ELF-1 (cell line): ENCODE measurements around the gene SUN2.
A peak's percentile ranks its signal among the peaks of the same experiment; 100 is the strongest.

Experiments
- DNase-seq: peaks from one replicate; pipeline ENCODE4 v3.0.0-alpha.2; 2016; ENCODE audit warnings: low read depth, low spot score

The SUN2 gene

DNA sequence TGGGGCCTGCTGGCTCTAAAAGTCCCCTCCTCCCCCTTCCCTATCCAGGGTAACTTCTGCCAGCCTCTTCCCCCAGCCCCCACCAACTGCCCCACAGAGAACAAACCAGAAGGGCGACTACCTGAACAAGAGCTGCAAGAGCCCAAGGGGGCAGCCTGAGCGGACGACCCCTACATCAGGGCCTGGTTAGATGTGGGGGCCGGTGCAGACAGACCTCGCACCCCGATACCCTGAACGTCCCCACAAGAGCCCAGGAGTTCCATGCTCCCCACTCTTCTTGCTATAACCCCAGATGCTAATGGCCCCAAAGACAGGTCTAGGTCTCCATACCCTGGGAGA lies 20.7 kb downstream of the SUN2 start:
- DNase-seq = no peak

GRCh38 chr22:38734421-38735100 lies 21.2 kb downstream of the SUN2 start:
- DNase-seq = no peak

- DNase-seq = no peak
These were observed 21.9 kb downstream of the SUN2 start for GRCh38 chr22:38733724-38734381.

DNA sequence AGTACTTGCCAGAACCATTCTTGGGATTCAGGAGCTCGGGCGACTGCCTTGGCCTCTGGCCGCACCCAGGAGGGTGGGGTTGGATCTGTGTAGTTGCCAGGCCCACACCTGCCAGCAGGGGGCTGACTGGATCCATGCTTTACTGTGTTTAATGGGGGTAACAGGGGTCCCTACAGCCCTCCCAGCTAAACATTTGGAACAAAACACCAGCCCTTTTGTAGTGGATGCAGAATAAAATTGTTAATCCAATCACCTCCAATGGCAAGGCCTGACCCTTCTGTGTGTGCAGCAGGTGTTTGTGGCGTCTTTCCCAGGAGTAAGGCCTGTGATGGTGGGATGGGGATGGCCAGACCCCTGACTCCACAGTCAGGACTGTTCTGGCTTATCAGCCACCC lies 22.5 kb downstream of the SUN2 start:
- peak; percentile 29 for DNase-seq

DNA sequence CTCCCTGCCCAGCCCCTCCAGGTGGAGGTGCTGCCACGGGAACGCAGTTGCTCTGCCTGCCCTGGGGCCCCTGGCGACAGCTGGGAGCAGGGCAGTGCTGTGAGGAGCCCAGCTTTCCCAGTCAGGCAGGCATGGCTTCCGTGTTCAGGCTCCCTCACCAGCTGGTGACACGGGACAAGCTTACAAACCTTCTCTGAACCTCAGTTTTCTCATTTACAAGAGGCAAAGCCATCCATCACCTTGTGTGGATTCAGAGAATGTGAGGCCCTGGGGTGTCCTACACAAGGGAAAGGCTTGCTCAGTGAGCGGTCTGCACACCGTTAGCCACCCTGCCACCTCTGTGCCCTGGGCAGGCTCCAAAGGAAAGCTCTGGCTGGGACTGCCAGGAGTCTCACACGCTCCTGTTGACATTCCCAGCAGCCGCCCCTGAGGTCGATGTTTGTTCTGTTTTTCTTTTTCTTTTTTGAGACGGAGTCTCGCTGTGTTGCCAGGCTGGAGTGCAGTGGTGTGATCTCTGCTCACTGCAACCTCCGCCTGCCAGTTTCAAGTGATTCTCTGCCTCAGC lies 23.5 kb downstream of the SUN2 start:
- no peak for DNase-seq

- DNase-seq = no peak
These were observed 24.1 kb downstream of the SUN2 start for GRCh38 chr22:38731703-38732161.

DNA sequence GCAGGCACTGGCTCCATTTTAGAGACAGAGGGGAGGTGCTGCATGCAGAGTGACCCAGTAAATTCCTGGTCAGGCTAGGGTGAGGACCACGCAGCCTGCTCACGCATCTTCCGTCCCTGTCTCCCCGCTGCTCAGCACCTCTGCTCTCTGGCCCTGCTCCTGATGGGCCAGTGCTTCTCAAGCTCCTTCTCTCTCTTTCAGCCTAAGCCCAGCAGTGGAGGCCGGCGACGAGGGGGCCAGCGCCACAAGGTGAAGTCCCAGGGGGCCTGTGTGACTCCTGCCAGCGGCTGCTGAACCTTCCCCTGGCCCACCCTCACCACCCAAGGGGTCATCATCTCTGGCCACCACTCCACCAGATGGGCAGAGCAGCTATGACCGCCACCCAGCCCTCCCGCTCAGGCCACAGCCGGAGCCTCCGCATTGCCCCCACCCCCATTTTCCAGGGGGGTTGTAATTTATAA lies 25.4 kb downstream of the SUN2 start:
- DNase-seq = no peak

DNA sequence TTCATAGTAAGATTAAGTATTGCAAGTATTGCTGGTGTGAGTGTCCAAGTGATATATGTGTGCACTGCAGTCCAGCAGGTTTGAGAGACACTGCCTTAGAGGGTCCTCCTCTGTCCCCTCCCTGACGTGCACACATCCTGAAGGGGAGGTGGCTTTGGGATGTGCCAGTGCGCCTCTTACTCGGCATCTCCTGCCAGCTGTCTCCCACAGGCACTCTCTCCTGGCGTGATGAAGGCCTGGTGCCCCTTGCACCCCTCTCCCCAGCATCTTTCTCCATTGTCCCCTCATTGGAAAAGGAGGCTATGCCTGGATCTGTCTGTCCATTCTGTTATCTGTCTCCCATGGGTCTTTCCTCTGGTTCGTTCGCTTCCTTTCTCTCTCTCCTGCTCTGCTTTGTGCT lies 25.9 kb downstream of the SUN2 start:
- DNase-seq = no peak

DNA sequence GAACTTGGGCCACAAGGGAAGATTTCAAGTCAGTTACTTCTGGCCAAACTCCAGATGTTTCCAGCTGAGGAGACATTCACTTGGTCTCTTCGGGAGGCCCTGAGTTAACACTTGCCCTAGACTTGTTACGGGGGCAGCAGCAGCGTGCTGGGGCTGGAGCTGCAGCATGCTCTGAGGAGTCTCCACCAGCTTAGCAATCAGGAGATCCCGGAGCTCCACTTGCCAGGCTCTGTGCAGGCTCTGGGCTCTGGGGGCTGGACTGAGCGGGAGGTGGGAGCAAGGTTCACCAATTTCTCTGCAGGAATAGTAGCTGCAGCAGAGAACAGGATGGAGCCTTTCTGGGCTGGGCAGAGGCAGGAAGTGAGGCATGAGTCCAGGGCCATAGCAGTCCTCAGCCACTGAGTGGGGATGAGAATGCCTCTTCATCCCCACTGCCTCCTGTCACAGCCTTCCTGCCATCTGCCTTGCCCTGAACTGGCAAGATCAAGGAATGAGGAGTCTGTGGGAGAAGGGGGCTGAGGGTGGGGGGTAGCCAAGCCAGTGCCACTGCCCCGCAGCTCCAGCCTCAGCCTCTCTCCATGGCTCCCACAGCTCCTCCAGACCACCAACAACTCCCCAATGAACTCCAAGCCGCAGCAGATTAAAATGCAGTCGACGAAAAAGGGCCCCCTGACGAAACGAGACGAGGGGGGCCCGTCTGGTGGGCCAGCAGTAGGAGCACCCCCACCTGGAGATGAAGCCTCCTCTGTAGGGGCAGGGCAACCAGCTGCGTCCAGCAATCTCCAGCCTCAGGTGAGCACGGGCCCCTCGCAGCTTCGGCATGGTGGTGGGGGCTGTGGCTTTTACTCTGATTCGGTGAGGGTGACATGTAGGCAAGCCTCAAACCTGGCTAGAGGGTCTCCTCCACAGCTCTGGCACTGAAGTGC lies 26.7 kb downstream of the SUN2 start:
- no peak for DNase-seq

DNA sequence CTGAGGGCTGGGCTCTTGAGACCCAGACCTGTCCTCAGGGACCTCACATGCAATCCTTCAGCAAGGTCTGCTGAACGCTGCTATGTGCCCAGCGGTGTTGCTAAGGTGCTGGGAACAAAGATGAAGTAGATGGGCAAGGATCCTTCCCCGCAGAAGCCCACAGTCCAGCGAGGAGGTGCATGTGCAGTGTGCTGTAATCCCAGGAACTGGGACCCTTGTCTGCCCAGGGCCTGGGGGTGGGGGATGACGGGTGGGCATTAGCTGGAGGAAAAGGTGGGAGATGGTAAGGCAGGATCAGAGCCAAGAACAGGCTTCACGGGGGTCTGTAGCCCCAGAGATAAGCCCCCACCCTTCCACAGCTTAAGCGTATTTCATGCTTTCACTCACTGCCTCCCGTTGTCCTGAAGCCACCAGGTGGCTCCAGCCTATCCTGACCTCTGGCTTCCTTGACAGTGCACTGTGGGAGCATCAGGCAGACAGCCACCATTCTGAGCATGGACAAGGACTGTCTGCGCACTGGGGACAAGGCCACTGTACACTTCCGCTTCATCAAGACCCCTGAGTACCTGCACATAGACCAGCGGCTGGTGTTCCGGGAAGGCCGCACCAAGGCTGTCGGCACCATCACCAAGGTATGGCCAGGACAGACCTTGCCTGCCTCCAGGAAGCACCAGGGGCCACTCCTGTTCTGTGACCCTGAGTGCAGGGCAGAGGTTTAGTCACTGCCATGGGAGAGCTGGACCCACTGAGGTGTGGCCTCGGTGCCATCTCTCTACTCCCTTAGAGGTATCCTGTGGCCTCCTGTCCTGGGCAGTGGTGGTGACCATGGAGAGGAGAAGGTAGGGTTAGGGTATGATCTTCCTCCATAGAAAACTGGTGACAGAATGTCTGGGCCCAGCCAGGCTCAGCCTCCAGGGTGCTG lies 28.0 kb downstream of the SUN2 start:
- DNase-seq = no peak

DNA sequence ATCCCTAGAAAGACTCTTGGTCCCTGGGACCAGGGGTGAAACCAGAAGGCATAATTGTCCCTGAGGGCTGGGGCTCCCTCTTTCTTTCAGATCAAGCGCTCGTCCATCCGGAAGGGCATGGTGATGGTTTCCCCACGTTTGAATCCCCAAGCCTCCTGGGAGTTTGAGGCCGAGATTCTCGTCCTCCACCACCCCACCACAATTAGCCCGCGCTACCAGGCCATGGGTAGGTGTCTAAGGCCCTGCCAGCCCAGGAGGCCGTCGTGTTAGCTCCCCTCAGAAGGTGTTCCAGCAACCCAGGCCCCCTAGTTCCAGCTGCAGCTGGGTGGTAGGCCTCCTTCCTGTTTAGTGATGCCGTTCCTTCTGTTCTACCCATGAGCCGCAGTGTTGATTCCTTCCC lies 28.7 kb downstream of the SUN2 start:
- no peak for DNase-seq

GRCh38 chr22:38725900-38726655 lies 29.7 kb downstream of the SUN2 start:
- no peak for DNase-seq

GRCh38 chr22:38724926-38725571 lies 30.7 kb downstream of the SUN2 start:
- peak; percentile 37 for DNase-seq

DNA sequence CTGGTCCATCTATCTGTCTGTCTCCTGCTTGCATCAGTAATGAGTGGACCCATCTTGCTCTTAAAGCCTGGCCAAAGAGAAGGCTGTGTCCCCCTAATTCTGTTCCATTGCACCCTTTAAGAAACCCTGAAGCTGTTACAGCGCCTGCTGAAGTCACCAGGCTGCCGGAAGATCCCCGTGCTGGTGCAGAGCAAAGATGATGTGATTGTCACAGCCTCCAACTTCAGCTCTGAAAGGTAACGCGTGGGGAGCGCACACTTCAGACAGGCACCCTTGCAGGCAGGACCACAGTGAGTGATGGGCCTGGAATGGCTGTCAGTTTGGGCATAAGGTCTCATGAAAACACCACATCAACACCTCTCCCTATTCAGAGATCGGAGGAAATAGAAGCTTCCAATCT lies 31.6 kb downstream of the SUN2 start:
- DNase-seq = no peak

GRCh38 chr22:38721551-38721950 lies 34.2 kb downstream of the SUN2 start:
- no peak for DNase-seq

DNA sequence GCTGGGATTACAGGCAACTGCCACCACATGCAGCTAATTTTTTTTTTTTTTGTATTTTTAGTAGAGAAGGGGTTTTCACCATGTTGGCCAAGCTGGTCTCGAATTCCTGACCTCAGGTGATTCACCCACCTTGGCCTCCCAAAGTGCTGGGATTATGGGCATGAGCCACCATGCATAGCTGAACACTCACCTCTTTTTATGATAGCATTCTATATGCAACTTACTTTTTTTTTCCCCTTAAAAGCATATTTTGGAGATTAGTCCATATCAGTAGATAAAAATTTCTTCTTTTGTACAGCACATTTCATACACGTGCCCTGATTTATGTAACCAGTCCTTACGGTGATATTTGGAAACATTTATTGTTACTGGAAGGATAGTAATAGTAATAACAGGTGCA lies 35.4 kb downstream of the SUN2 start:
- no peak for DNase-seq

DNA sequence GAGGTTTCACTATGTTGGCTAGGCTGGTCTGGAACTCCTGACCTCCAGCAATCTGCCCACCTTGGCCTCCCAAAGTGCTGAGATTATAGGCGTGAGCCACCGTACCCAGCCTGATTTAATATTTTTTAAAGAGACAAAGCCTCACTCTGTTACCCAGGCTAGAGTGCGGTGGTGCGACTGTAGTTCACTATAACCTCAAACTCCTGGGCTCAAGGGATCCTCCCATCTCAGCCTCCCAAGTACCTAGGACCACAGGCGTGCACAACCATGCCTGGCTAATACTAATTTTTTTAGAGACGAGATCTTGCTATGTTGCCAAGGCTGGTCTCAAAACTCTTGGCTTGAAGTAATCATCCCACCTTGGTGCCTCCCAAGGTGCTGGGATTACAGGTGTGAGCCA lies 36.6 kb downstream of the SUN2 start:
- DNase-seq = no peak

DNA sequence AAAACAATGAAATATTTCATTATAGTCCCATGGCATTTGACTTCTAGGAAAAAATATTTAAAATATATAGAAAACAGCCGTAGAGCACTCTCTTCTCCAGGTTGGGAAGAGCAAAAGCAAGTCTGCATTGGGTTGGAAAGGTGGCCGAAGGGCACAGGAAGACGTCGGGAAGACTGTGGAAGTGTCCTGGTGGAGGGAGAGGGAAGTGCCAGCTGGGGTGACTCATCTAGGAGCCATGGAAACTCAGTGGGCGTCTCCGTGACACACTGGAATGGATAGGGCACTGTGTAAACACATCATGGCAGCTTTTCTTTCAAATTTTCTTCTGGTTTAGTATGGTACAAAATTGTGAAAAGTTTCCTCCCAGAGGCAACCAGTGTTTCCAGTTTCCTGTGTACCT lies 37.4 kb downstream of the SUN2 start:
- DNase-seq = peak; percentile 64

- no peak for DNase-seq
These were observed 38.6 kb downstream of the SUN2 start for GRCh38 chr22:38717244-38717643.

GRCh38 chr22:38716826-38717225 lies 39.0 kb downstream of the SUN2 start:
- DNase-seq = no peak
